TTC549 (cell line): ENCODE data around the gene ZDHHC12.

Source experiments
- FAIRE-seq: peaks from 2 replicates; lab custom pipeline; 2012; peaks lifted over from hg19 to GRCh38; lab: Jason Lieb, UNC

The ZDHHC12 gene, protein sequence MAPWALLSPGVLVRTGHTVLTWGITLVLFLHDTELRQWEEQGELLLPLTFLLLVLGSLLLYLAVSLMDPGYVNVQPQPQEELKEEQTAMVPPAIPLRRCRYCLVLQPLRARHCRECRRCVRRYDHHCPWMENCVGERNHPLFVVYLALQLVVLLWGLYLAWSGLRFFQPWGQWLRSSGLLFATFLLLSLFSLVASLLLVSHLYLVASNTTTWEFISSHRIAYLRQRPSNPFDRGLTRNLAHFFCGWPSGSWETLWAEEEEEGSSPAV

DNA sequence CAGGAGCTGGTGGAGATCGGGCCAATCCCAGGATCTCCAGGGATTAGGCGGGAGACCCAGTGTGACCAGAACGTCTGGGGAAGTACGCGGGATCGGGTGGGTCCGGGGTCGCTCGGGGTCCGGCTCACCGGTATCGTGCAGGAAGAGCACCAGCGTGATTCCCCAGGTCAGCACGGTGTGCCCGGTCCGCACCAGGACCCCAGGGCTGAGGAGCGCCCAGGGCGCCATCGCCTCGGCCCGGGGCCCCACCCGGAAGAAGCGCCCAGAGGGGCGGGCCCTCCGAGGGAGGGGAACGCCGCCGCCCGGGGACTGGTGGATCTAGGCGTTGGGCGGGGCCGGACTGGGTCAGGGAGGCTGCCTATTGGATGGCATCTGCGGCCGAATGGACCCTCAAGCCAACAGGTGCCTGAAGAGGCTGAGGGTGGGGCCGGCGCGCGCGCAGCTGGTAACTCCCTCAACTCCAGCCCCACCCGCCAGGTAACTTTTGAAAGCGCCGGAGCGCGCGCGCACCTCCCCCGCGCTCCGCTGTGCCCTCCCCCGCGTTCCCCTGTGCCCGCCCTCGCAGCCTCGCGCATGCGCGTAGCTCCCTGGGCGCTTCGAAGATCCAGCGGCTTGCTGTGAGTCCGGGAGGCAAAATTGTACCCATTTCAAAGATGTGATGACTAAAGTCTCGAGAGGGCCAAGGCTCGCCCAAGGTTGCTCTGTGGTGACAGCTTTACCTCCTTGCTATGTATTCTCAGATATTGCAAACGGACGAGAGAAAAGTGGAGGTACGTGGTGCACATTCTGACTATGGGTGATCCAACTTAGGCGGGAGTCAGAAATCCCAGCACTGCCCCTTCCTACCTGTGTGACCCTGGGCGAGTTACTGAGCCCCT, at the start of gene ZDHHC12:
Gene ZDHHC12, minus strand, starts transcription at position 262 of the 878 bp plus-strand sequence. Its CDS starts 34 bp downstream, at position 228.
- peak; percentile 39 for FAIRE-seq

DNA sequence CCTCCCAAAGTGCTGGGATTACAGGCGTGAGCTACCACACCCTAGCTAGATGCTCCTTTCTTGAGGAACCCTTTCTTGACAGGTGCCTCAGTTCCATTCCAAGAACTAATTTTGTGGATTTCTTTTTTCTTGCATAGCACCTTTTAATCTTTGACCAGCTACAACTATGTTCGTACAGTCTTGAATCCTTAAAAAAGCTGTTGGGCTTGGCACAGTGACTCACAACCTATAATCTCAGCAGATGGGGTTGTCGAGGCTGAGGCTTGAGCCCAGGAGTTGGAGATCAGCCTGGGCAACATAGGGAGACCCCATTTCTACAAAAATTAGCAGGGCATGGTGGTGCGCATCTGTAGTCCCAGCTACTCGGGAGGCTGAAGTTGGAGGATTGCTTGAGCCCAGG, 49.1 kb upstream of the ZDHHC12 start:
- no peak for FAIRE-seq

DNA sequence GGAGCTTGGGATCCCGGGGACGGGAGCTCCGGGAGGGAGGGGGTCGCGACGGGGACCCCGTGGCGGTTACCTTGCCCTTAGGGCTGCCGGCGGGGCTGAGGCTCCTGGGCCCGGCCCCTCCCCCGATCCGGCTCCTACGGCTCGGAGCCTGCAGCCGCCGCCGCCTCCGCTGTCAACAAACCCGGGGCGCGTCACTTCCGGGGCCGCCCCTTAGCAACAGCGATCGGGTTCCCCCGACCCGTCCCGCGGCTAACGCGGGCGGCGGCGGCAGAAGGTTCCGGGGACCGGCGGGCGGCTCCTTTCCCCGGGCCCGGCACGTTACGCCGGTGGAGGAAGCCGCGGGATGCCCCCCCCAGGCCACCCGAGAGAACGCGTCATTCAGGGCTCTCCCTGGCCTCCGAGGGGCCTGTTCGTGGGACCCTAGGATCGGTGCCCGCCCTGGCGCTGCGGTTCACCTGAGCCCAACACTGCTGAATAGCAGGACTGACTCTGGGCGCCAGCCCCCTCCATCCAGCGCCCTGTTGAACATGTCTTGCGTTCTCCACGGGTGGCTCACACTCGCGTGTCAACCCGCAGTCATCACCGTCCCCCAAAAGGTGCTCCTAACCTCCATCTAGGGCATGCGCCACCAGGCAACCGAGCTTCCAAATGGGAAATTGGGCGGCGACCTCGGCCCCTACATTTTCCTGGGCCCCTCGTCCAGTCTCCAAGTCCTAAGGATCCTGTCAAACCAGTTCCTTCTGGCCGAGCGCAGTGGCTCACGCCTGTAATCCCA, 48.0 kb upstream of the ZDHHC12 start, which contains the start of gene ZER1:
Gene ZER1, minus strand, starts transcription at position 183 of the 775 bp plus-strand sequence. CDS start 16,362 bp downstream, outside the sequence.
- FAIRE-seq, result no peak

DNA sequence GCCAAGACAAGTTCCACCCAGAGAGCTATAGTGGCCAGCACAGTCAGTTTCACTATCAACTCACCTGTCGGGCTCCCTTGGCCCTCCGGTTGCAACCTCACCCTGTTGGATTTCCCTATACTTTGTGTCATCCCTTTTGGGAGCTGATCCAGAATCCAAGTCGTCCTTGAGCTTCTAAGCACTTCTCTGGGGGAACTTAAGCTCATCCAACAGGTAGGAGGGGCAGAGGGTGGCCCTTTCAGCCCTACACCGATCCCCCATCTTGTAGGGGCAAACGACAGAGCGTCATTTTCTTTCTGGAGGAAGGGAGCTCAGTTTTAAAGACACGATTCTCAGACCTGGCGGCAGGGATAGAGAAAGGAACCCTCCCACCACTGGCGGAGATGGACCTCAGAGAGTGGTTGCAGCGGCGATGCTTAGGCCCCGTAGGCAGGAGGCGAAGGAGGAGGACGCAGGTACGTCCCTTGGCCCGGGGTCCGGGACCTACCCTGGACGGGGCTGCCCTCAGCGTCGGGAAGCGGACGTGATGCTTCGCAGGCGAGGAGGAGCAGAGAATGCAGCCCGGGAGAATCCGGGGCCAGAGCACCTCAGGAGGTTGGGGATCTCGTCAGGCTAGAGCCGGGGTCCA, 47.3 kb upstream of the ZDHHC12 start:
- FAIRE-seq, result no peak

DNA sequence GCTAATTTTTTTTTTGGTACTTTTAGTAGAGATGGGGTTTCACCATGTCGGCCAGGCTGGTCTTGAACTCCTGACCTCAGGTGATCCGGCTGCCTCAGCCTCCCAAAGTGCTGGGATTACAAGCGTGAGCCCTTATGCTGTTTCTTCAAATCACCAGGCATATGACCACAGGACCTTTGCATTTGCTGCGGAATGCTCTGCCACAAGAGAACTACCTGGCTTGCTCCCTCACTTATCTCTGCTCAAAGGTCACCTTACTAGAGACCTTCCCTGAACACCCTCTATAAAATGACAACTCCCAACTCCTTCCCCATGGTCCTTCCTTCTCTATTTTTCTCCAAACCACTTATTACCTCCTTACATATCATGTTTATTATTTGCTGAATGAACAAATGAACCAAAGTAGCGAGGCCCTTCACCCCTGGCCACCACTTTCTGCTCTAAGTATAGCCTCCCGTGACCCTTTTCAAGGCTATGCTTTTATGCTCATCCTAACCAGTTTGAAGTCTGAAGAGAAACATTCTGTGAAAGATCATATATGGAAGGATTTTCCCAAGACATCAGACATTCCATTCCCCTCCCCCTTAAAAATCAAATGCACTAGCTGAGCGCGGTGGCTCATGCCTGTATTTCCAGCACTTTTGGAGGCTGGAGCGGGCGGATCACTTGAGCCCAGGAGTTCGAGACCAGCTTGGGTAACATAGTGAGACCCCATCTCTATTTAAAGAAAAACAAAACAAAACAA, 46.5 kb upstream of the ZDHHC12 start:
- FAIRE-seq, result no peak

DNA sequence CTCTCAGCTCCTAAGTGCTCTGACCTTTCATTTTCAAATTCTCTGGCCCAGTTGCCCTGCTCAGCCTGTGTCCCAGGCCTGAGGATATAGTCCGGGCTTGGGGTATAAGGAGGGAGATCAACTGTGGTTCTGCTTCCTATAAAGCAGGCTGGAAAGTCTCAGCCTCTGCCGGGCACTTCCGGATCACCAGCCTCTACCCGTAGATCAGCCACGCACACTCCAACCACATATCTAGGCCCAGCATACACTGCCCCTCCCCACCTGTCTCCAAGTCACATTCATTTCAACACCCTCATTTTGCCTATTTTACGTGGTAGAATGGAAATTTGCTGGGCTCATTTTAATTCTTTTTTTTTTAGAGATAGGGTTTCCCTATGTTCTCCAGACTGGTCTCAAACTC, 44.7 kb upstream of the ZDHHC12 start:
- FAIRE-seq, result no peak

DNA sequence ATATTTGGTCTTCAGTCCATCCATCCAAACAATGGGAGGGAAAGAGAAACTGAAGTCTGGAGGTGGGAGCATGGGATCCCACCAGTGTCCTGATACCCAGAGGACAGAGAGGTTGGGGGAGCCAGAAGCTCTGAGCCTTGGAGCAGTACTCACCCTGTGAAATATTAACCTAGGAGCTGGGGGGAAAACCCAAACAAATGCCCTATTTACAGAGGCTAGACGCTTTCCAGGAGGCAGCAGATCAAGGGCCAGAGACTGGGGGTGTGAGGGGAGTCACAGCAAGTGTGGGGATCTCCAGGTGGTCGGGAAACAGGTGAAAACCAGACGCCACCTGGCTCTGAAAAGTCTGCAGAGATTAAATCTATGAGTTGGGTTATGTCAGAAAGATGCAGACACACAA, 41.6 kb upstream of the ZDHHC12 start:
- no peak for FAIRE-seq

DNA sequence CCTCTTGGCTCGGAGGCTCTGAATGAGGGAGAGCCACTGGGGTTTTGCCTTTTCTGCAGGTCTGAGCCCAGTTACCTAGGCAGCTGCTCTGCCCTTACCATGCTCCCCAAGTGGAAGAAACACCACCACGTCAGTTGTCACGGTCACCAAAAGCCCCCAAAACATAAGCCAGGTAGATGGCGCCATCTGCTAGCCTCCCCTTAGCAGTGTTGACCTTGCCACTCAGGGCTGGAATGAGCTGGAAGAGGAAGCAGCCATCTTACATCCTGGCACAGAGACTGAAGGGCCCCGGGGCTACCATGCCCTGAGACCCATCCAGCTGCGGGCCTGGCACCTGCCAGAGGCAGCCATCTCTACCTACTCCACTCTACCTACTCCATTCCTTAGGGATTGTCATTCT, 40.4 kb upstream of the ZDHHC12 start:
- FAIRE-seq, result no peak

DNA sequence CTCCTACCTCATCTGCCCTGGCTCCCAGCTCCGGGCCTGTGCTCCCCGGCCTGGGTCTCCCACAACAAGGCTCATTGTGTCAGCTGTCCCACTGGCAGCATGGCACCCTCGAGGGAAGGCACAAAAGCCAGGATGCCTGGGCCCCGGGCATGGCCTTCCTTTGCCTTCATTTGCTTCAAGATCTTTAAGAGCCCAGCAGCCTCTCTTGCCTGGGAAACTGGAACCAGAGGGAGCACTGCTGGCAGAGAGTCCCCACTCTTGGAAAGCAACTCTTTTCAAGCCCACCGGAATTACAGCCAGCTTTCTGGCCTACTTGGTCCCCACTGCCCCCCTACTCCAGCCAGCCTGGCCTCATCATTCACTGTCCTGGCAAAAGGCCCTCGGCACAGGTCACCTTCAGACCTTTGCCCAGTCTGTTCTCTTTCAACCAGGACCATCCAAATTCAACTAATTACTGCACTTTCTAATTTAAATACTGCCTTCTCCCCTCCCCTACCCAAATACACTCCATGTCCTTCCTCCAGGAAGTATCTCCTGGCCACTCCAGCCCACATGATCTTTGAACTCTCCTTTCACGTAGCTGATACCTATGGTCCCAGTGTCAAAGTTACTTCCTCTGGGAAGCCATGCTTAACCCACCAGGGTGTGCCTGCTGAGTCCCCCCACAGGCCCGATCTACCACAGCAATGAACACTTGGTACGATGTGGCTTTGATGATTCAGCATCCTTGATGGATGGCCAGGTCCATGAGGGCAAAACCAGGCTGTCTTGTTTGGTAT, 38.9 kb upstream of the ZDHHC12 start:
- FAIRE-seq, result no peak

DNA sequence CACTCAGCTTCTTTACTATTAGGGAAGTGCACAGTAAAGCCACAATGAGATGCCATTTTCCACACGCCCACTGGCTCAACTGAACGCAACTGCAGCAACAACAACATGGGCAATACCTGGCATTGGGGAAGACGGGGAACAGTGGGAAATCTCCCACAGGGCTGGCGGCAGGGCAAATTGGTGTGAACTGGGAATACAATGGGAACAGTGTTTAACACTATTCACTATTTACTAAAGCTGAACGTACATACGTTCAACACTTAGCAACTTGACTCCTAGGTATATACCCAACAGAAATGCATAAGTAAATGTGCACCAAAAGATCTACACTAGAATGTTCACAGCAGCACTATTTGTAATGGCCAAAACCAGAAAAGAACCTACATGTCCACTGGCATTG, 33.7 kb upstream of the ZDHHC12 start:
- FAIRE-seq, result no peak

DNA sequence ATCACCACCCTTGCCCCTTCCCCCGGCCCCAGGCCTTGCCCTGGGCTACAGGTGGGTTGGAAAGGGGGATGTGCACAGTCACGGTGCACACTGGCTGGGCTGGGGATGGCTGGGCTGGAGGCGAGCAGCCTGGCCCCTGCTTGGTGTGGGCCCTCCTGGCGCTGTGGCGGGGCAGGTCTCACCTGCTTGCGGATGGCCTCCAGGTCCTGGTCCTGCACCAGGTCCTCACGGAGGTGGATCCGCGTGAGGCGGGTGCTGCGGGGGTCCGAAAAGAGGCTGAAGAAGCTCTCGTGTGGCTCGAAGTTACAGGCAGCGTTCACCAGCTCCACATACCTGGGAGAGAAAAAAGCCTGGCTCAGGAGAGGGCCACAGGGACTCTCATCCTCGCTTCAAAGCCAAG, 29.7 kb upstream of the ZDHHC12 start:
- no peak for FAIRE-seq

DNA sequence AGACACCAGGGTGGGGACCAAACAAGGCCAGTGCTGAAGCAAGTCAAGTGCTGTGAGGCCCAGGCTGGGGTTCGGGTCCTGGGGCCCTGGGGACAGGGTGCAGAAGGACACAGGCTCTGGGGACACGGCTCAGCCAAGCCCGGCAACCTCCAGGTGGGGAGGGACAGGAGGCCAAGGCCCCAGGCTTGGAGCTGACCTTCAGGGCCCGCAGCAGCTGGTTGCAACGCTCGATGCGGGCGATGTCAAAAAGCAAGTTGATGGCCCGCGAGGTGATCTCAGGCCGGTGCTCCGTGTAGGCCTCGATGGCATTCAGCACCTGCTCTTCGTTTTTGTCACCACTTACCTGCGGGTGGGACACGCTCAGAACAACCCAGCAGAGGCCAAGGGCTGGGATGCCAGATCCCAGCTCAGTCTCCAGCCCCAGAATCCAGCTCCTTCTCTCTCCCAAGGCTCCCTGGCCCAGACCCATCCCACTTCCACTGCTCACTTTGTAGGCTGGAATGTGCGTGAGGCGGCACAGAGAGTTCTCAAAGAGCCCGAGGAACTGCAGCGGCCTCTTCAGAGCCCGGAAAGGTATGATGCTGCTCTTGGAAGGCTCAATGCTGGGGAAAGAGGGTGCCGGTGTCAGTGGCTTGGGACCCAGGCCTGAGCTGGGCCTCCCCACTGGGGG, 27.1 kb upstream of the ZDHHC12 start:
- FAIRE-seq, result no peak

DNA sequence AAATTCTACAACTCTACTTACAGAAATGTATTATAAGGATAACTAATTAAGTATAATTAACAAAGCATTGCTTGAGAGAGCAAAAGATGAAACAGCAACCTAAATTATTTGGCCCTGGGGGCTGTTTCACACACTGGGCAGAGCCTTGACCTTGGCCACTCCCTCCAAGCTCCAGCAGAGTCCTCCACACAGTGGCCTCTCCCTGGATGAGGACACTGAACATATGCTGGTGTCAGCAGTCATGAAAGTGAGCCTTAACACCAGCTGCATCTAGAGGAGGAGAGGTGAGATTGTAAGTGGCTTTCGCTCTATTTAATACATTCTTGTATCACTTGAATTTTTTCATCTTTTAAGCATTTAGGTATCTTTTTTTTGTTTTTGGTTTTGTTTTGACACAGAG, 23.3 kb upstream of the ZDHHC12 start:
- FAIRE-seq, result no peak

DNA sequence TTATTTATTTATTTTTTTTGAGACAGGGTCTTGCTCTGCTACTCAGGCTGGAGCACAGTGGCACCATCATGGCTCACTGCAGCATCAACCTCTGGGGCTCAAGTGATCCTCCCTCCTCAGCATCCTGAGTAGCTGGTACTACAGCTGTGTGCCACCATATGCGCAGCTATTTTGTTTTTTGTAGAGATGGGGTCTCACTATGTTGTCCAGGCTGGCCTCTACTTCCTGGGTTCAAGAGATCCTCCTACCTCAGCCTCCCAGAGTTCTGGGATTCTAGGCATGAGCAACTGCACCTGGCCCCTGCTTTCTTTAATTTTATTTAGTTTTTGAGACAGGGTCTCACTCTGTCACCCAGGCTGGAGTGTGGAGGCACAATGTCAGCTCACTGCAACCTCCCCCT, 19.5 kb upstream of the ZDHHC12 start:
- no peak for FAIRE-seq

DNA sequence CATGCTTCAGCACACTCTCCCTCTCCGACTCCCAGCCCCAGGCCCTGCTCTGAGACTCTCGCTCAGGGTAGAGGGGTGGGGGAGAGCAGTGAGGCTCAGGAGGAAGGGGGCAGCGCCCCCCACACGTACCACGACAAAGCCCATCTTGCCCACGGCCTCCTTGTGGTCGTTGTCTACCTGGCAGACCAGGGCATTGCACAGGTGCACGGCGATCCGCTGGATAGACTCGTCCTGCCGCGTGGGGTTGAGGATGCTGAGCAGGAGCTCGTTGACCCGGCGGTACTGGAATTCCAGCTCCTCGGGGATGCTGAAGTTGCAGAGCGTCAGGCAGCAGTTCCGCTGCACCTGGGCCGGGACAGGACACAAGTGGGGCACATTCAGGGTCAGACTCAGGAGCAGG, 18.5 kb upstream of the ZDHHC12 start:
- FAIRE-seq, result no peak

DNA sequence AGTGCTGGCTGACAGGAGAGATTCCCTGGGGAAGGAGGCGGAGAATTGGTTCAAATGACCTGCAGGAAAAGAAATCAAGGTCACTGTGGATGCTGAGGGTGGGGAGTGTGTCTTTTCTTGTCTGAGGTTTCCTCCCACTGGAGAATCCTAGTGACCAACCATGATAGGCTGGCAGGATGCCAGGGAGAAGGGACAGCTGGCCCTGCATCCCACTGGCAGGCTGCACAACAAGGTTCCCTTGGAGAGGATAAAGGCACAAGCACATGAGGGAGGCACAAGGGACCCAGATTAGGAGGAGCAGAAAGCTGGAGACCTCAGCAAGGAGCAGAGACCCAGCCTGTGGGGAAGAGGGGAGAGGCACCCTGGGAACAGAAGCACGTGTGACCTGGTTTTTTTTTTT, 11.4 kb upstream of the ZDHHC12 start:
- no peak for FAIRE-seq

DNA sequence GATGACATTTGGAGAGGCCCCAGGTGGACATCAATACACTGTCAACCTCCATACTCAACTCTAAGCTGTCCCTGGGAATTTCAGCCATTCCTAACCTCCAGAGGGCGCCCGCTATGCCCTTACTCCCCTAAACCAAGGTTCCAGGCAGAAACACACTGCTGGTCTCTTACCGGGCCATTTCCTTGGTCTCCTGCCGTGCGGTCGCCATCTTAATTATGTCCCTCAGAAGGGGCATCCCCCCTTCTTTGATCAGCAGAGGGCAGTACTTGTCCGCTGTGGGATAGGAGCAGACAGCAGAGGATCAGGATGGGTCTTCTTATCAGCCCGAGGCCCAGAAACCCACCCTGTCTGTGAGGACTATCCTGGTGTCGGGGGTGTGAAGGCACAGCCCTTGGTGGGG, 9.3 kb upstream of the ZDHHC12 start:
- peak; percentile 89 for FAIRE-seq

DNA sequence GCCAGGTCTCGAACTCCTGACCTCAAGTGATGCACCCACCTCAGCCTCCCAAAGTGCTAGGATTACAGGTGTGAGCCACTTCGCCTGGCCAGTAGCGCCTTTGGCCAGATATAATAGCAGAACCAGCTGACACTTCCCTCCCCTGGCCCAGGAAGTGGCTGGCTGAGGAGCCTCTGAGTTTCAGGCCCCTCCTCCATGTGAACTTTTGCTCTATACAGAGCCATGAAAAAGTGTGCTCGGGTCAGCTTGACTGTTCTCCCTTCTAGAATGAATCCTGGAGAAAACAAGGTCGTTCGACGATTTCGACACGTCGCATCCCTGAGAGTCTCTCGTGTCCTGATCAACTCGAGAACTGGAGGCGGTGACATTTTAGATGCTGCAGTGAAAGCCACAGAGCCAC, 8.6 kb upstream of the ZDHHC12 start:
- FAIRE-seq, result no peak

DNA sequence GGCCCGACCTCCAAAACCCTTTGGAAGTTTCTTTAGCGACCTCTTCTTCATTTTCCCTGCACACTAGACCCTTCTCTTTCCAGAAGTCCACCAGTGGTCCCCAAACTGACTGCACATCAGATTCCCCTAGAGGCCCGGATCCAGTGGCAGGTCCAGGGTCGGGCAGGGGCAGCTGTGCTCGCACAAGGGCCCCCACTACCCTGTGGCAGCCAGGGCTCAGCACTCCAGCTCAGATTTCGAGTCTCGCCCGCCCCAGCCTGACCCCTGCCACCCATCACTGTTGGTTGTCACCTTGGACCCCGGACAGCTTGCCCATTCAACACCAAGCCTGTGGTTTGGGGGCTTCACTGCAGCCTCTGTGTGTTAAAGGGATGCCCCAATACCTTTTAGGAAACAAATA, 7.8 kb upstream of the ZDHHC12 start:
- FAIRE-seq, result no peak

DNA sequence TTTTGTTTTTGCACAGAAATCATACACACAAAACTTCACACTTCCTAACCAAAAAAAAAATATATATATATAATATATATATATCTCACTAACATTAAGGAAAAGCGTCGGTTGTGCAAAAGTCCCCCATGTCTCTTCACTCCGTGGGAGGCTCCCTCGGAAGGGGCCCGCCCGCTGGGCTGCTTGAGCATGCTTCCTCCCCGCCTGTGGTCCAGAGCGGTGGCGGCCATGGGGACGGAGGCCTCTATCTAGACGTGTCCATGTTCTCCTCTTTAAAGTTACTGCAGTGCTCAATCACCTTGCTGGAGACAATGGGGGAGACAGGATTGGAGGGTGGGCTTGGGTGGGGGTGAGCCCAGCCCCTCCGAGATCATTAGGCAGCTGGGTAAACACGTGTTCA, 7.2 kb upstream of the ZDHHC12 start:
- no peak for FAIRE-seq
